C4-2B (cell line): Measurements from ENCODE around the gene FAM234B.

Experiments
- CTCF ChIP-seq: fragments of 450-650 bp; conservative IDR thresholded peaks from 2 replicates; pipeline ENCODE4 v1.5.1; 2017; ENCODE audit warnings: mild to moderate bottlenecking
- ZFX ChIP-seq: fragments of 450-650 bp; IDR thresholded peaks from 2 replicates; pipeline ENCODE4 v1.6.1; 2017

- no peak for TF ChIP-seq ZFX
- TF ChIP-seq CTCF: no peak
Observed at GRCh38 chr12:13061377-13061776, 17.2 kb downstream of the FAM234B start.
